ENCODE measurements around the gene ACSL5. TPM values are rescaled to one million over a fixed set of nuclear protein-coding genes. Genes with fewer than 3 reads are reported as not detected.

The ACSL5 gene
- total and polyA plus RNA-seq, 2 experiments from 2014 or later, result not detected

GRCh38 chr10:112332022-112332421, 41.9 kb upstream of the ACSL5 start:
- no peak overlapping the region for H3K4me3 Mint-ChIP-seq
- ATAC-seq, result no peak
- Histone ChIP-seq H3K4me3 (no peak overlapping the region), H4K20me1 (replicated peaks; ENCODE audit: insufficient read depth) (no peaks in the 10 kb centered on the region), H3K36me3 (ENCODE audit: insufficient read depth) (no peaks in the 10 kb centered on the region), H3F3A (replicated peaks; ENCODE audit: low read depth) (no peaks in the 10 kb centered on the region), H3K9me2 (ENCODE audit: insufficient read depth) (no peaks in the 10 kb centered on the region), H3K27me3 (ENCODE audit: insufficient read depth) (no peaks in the 10 kb centered on the region), H3K4me2 (no peak overlapping the region), H2AFZ (no peak overlapping the region), H3K79me2 (replicated peaks; ENCODE audit: insufficient read depth) (no peaks in the 10 kb centered on the region), H3K4me1 (ENCODE audit: insufficient read depth) (no peaks in the 10 kb centered on the region), H3K27ac (ENCODE audit: low read depth) (no peak overlapping the region)
- H3K9me3 Mint-ChIP-seq, result no peaks in the 10 kb centered on the region; the same call in 2 of the 3 replicates
- no peak overlapping the region for H3K27ac Mint-ChIP-seq
- H3K36me3 Mint-ChIP-seq (ENCODE audit: low read depth), result no peaks in the 10 kb centered on the region
- no peak for DNase-seq (ENCODE audit: low spot score)
- no peak for TF ChIP-seq ZNF462 (CRISPR knock-in tag; IDR thresholded peaks at IDR 0.05)
- TF ChIP-seq EZH2phosphoT487 (IDR thresholded peaks at IDR 0.05; ENCODE audit: unreplicated experiment), result no peak
- peaks cover 5% of the 10 kb centered on the region for H3K27me3 Mint-ChIP-seq (ENCODE audit: insufficient read depth, low read depth, poor library complexity)
- no peaks in the 10 kb centered on the region; the same call in 2 of the 3 replicates for H3K4me1 Mint-ChIP-seq

GRCh38 chr10:112332509-112333228, 41.2 kb upstream of the ACSL5 start:
- no peak overlapping the region for H3K4me3 Mint-ChIP-seq
- no peaks in the 10 kb centered on the region for H3K9me2 ChIP-seq (ENCODE audit: insufficient read depth)
- no peak overlapping the region for H3K27ac Mint-ChIP-seq
- no peak for ATAC-seq
- no peaks in the 10 kb centered on the region; the same call in 2 of the 3 replicates for H3K4me1 Mint-ChIP-seq
- H4K20me1 ChIP-seq (replicated peaks; ENCODE audit: insufficient read depth), result no peaks in the 10 kb centered on the region
- H3K27ac ChIP-seq (ENCODE audit: low read depth), result no peak overlapping the region
- no peaks in the 10 kb centered on the region for H3K79me2 ChIP-seq (replicated peaks; ENCODE audit: insufficient read depth)
- H3K36me3 Mint-ChIP-seq (ENCODE audit: low read depth), result no peaks in the 10 kb centered on the region
- no peaks in the 10 kb centered on the region for H3K4me1 ChIP-seq (ENCODE audit: insufficient read depth)
- H2AFZ ChIP-seq, result no peak overlapping the region
- no peaks in the 10 kb centered on the region for H3K27me3 ChIP-seq (ENCODE audit: insufficient read depth)
- DNase-seq (ENCODE audit: low spot score), result no peak
- H3K36me3 ChIP-seq (ENCODE audit: insufficient read depth), result no peaks in the 10 kb centered on the region
- H3F3A ChIP-seq (replicated peaks; ENCODE audit: low read depth), result no peaks in the 10 kb centered on the region
- no peak overlapping the region for H3K4me3 ChIP-seq
- H3K27me3 Mint-ChIP-seq (ENCODE audit: insufficient read depth, low read depth, poor library complexity), result peaks cover 5% of the 10 kb centered on the region
- H3K9me3 Mint-ChIP-seq, result no peaks in the 10 kb centered on the region; the same call in 2 of the 3 replicates
- no peak overlapping the region for H3K4me2 ChIP-seq
- TF ChIP-seq JUNB (IDR thresholded peaks at IDR 0.05; ENCODE audit: unreplicated experiment) (no peak), REST (IDR thresholded peaks at IDR 0.05; ENCODE audit: unreplicated experiment) (no peak), EZH2 (IDR thresholded peaks at IDR 0.05; ENCODE audit: low read depth, unreplicated experiment) (no peak), ETS1 (IDR thresholded peaks at IDR 0.05) (no peak)

All from GM23338 (cell line).